HepG2 (cell line): ENCODE data around the gene GNG5. TPM values are rescaled to one million over a fixed set of nuclear protein-coding genes. Genes with fewer than 3 reads are reported as not detected.

ENCODE experiments used
- AHDC1 ChIP-seq: sonication (generic); formaldehyde crosslinking; IDR thresholded peaks from 2 replicates; pipeline ENCODE4 v1.5.1; 2020; ENCODE audit warnings: mild to moderate bottlenecking, missing genetic modification reagents, borderline replicate concordance
- ARID3A ChIP-seq: IDR thresholded peaks from 2 replicates; pipeline ENCODE4 v1.6.1; 2012; ENCODE audit warnings: low read depth, low read length, improper control_type of control experiment
- CREB1 ChIP-seq, 2 experiments: fragments of 450-650 bp in 1 of 2; IDR thresholded peaks; 2 replicates each; pipeline ENCODE4 v1.6.1; 2016 to 2017; ENCODE audit warnings: control low read depth in 1 of 2, mild to moderate bottlenecking in 1 of 2, missing compliant biosample characterization in 1 of 2, missing genetic modification characterization in 1 of 2
- DR1 ChIP-seq: sonication (generic); formaldehyde crosslinking; IDR thresholded peaks from 2 replicates; pipeline ENCODE4 v1.8.0; 2021; ENCODE audit warnings: mild to moderate bottlenecking, missing genetic modification reagents, inconsistent platforms
- GLI4 ChIP-seq: sonication (generic); formaldehyde crosslinking; IDR thresholded peaks from 2 replicates; pipeline ENCODE4 v1.5.1; 2020; ENCODE audit warnings: missing genetic modification reagents, mild to moderate bottlenecking, moderate library complexity, borderline replicate concordance
- HNF1B ChIP-seq: sonication (generic); formaldehyde crosslinking; IDR thresholded peaks from 2 replicates; pipeline ENCODE4 v1.5.1; 2020; ENCODE audit warnings: mild to moderate bottlenecking, moderate library complexity, missing genetic modification reagents
- MAF1 ChIP-seq: sonication (generic); formaldehyde crosslinking; IDR thresholded peaks from 2 replicates; pipeline ENCODE4 v1.5.0; 2020; ENCODE audit warnings: missing genetic modification reagents, borderline replicate concordance
- MAFG ChIP-seq: sonication (generic); formaldehyde crosslinking; IDR thresholded peaks from 2 replicates; pipeline ENCODE4 v1.5.1; 2020; ENCODE audit warnings: mild to moderate bottlenecking, missing genetic modification reagents
- MATR3 ChIP-seq: sonication (generic); formaldehyde crosslinking; IDR thresholded peaks from 2 replicates; pipeline ENCODE4 v1.4.0; 2020; ENCODE audit warnings: missing genetic modification reagents
- RFX3 ChIP-seq: IDR thresholded peaks from 2 replicates; pipeline ENCODE4 v1.6.1; 2016; ENCODE audit warnings: missing biosample characterization, missing genetic modification reagents
- SNRNP70 ChIP-seq: fragments of 200-400 bp; formaldehyde crosslinking; IDR thresholded peaks from 2 replicates; pipeline ENCODE4 v1.6.1; 2017; ENCODE audit warnings: mild to moderate bottlenecking, low read depth, low read length, moderate library complexity
- SRSF1 ChIP-seq: fragments of 200-400 bp; formaldehyde crosslinking; optimal IDR thresholded peaks from 2 replicates; pipeline ENCODE3; 2017; ENCODE audit warnings: mild to moderate bottlenecking, low read depth, low read length, moderate library complexity
- TEAD3 ChIP-seq: optimal IDR thresholded peaks from 2 replicates; pipeline ENCODE3; 2016; ENCODE audit warnings: borderline replicate concordance
- TFE3 ChIP-seq: IDR thresholded peaks from 2 replicates; pipeline ENCODE4 v1.6.1; 2016
- ZBTB38 ChIP-seq: sonication (generic); formaldehyde crosslinking; IDR thresholded peaks from 2 replicates; pipeline ENCODE4 v1.5.1; 2020; ENCODE audit warnings: mild to moderate bottlenecking, missing genetic modification reagents
- ZNF558 ChIP-seq: sonication (generic); formaldehyde crosslinking; IDR thresholded peaks from 2 replicates; pipeline ENCODE4 v1.9.0; 2022; ENCODE audit warnings: mild to moderate bottlenecking, missing genetic modification reagents, borderline replicate concordance
- ZNF598 ChIP-seq: sonication (generic); formaldehyde crosslinking; IDR thresholded peaks from 2 replicates; pipeline ENCODE4 v1.5.1; 2020; ENCODE audit warnings: mild to moderate bottlenecking, missing genetic modification reagents, borderline replicate concordance
- polyA plus RNA-seq, 8 experiments: library from polyadenylated mRNA; depleted of rRNA in 3 of 8; stranded (reverse) in 7 of 8; unstranded in 1 of 8; fragments of >200 nt; fragmentation: Illumina TruSeq in 4 of 8; extraction: Trizol in 4 of 8; gene quantifications; 2 replicates each; pipeline versions ENCODE4 v1.2.1 to v1.2.3, GENCODE V29; 2011 to 2016; ENCODE audit warnings: low read depth in 4 of 8, missing spikeins in 1 of 8, mixed read lengths in 1 of 8; ENCODE audit not compliant: insufficient read depth in 1 of 8
- total RNA-seq, 5 experiments: library from RNA; depleted of rRNA; stranded (reverse); fragments of >200 nt; fragmentation: Illumina TruSeq; extraction: Trizol; gene quantifications; 2 replicates each; pipeline ENCODE4 v1.2.3, GENCODE V29; 2016; ENCODE audit warnings: low read depth in 1 of 5

Gene GNG5
- total and polyA plus RNA-seq, 2 of the 13 experiments (the other 11 are each of a cell fraction or from before 2014, with no cell fraction given) = 103 to 137 TPM

GRCh38 chr1:84504580-84505492 lies 1.5 kb downstream of the GNG5 start (continued):
- no peak for TF ChIP-seq SRSF1
- peak; percentile 51; the same call in 1 of the 2 replicates for TF ChIP-seq ARID3A
- TF ChIP-seq MATR3 (CRISPR knock-in tag) = no peak
- no peak for TF ChIP-seq ZNF598 (CRISPR knock-in tag)
- no peak for TF ChIP-seq MAF1
- TF ChIP-seq GLI4 = no peak
- no peak for TF ChIP-seq ZBTB38 (CRISPR knock-in tag)
- TF ChIP-seq TEAD3 = peak; percentile 81
- TF ChIP-seq RFX3 (CRISPR knock-in tag) = no peak
- no peak for TF ChIP-seq MAFG (CRISPR knock-in tag)
- peak; percentile 66; the same call in 1 of the 2 replicates for TF ChIP-seq AHDC1 (CRISPR knock-in tag)
- TF ChIP-seq CREB1 (IDR thresholded peaks at IDR 0.05) = no peak
- TF ChIP-seq CREB1 (CRISPR knock-in tag; IDR thresholded peaks at IDR 0.05) = peak; percentile 83
- TF ChIP-seq DR1 (CRISPR knock-in tag) = no peak
- peak; percentile 3; the same call in 1 of the 2 replicates for TF ChIP-seq ZNF558
- TF ChIP-seq TFE3 (CRISPR knock-in tag) = no peak
- TF ChIP-seq SNRNP70 = no peak
- no peak for TF ChIP-seq HNF1B
